ENCODE measurements around the gene NSUN6. TPM values are rescaled to one million over a fixed set of nuclear protein-coding genes. Genes with fewer than 3 reads are reported as not detected.

NSUN6 gene
- polyA plus RNA-seq, 3 donors, result 1.2 to 5.1 (median 3.1) TPM

GRCh38 chr10:18501198-18501597, 150.2 kb downstream of the NSUN6 start:
- Histone ChIP-seq H2AFZ (ENCODE audit: insufficient read depth, low read depth, low read length, poor library complexity, severe bottlenecking) (no peak overlapping the region), H3K4me2 (replicated peaks; ENCODE audit: extremely low read depth, low read length, poor library complexity, severe bottlenecking) (no peak overlapping the region), H3K27me3 (ENCODE audit: control insufficient read depth in 2 of 2, insufficient read depth in 2 of 2, low read length in 2 of 2) (no peaks in the 10 kb centered on the region), H3K27ac (ENCODE audit: low read depth in 1 of 2, low read length in 2 of 2) (no peak overlapping the region), H4K20me1 (ENCODE audit: insufficient read depth, low read length) (no peaks in the 10 kb centered on the region), H3K9ac (ENCODE audit: insufficient read depth, low read length, poor library complexity, severe bottlenecking) (no peak overlapping the region), H3K79me2 (ENCODE audit: insufficient read depth, low read length) (no peaks in the 10 kb centered on the region), H3K4me3 (replicated peaks in 1 of 3; ENCODE audit: low read depth in 2 of 3, low read length in 3 of 3) (no peak overlapping the region), H3K4me1 (ENCODE audit: control insufficient read depth in 1 of 2, insufficient read depth in 2 of 2, low read length in 2 of 2) (no peaks in the 10 kb centered on the region), H3K9me3 (replicated peaks in 1 of 2; ENCODE audit: control insufficient read depth in 1 of 2, insufficient read depth in 1 of 2, low read length in 2 of 2) (no peaks in the 10 kb centered on the region), H3K36me3 (replicated peaks in 1 of 2; ENCODE audit: control insufficient read depth in 1 of 2, insufficient read depth in 2 of 2, low read length in 2 of 2) (no peaks in the 10 kb centered on the region)
- intact Hi-C loops (cut with micrococcal nuclease), result no loop called here
- H3K36me3 Mint-ChIP-seq, result no peaks in the 10 kb centered on the region
- H3K9me3 Mint-ChIP-seq, result peaks cover 0 to 4% (median 0%) of the 10 kb centered on the region in 7 donors
- H3K4me3 Mint-ChIP-seq, result no peak overlapping the region
- no peak for TF ChIP-seq CTCF (IDR thresholded peaks at IDR 0.05)
- H3K27ac Mint-ChIP-seq, result no peak overlapping the region
- no peaks in the 10 kb centered on the region for H3K4me1 Mint-ChIP-seq
- peaks cover 0 to 2% (median 1%) of the 10 kb centered on the region in 3 donors for H3K27me3 Mint-ChIP-seq (ENCODE audit: low read depth in 3 of 3)
- DNase-seq, result no peak
- no CpG with 5 or more reads among the region's 3 CpGs for WGBS (ENCODE audit: insufficient coverage)

DNA sequence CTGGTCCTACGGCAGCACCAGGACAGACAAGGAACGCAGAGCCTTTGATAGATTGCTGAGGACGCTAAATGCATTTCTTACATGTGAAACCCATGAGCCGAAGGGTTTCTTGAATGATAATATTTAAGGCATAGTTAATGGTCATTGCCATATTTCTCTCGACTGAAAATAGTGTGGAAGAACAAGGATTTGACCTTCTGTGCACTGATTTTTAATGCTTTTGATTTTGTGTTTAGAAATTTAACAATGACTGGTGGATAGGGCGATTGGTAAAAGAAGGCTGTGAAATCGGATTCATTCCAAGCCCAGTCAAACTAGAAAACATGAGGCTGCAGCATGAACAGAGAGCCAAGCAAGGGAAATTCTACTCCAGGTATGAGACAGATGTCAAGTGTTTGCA, 150.8 kb downstream of the NSUN6 start:
- Histone ChIP-seq H3K9me3 (replicated peaks in 1 of 2; ENCODE audit: control insufficient read depth in 1 of 2, insufficient read depth in 1 of 2, low read length in 2 of 2) (no peaks in the 10 kb centered on the region), H3K9ac (ENCODE audit: insufficient read depth, low read length, poor library complexity, severe bottlenecking) (no peak overlapping the region), H3K27ac (ENCODE audit: low read depth in 1 of 2, low read length in 2 of 2) (no peak overlapping the region), H3K4me2 (replicated peaks; ENCODE audit: extremely low read depth, low read length, poor library complexity, severe bottlenecking) (no peak overlapping the region), H3K4me1 (ENCODE audit: control insufficient read depth in 1 of 2, insufficient read depth in 2 of 2, low read length in 2 of 2) (no peaks in the 10 kb centered on the region), H3K79me2 (ENCODE audit: insufficient read depth, low read length) (no peaks in the 10 kb centered on the region), H3K4me3 (replicated peaks in 1 of 3; ENCODE audit: low read depth in 2 of 3, low read length in 3 of 3) (no peak overlapping the region), H4K20me1 (ENCODE audit: insufficient read depth, low read length) (no peaks in the 10 kb centered on the region), H3K36me3 (replicated peaks in 1 of 2; ENCODE audit: control insufficient read depth in 1 of 2, insufficient read depth in 2 of 2, low read length in 2 of 2) (no peaks in the 10 kb centered on the region), H3K27me3 (ENCODE audit: control insufficient read depth in 2 of 2, insufficient read depth in 2 of 2, low read length in 2 of 2) (no peaks in the 10 kb centered on the region), H2AFZ (ENCODE audit: insufficient read depth, low read depth, low read length, poor library complexity, severe bottlenecking) (no peak overlapping the region)
- no peak overlapping the region for H3K27ac Mint-ChIP-seq
- H3K9me3 Mint-ChIP-seq, result peaks cover 0 to 4% (median 0%) of the 10 kb centered on the region in 7 donors
- no peak for TF ChIP-seq CTCF (IDR thresholded peaks at IDR 0.05)
- no peak overlapping the region for H3K4me3 Mint-ChIP-seq
- intact Hi-C loops (cut with micrococcal nuclease), result no loop called here
- no peak for DNase-seq
- H3K36me3 Mint-ChIP-seq, result no peaks in the 10 kb centered on the region
- H3K4me1 Mint-ChIP-seq, result no peaks in the 10 kb centered on the region
- H3K27me3 Mint-ChIP-seq (ENCODE audit: low read depth in 3 of 3), result peaks cover 0 to 2% (median 1%) of the 10 kb centered on the region in 3 donors
- 89% methylated on average over 4 of the region's 7 CpGs for WGBS (ENCODE audit: insufficient coverage)
